GM12878 (cell line): Measurements from ENCODE around the gene TSPAN15. TPM values are rescaled to one million over a fixed set of nuclear protein-coding genes. Genes with fewer than 3 reads are reported as not detected.

ENCODE experiments used
- ATAC-seq: fragments of 200-7000 bp; cut with Tn5 transposase; 3 replicates; pipeline ENCODE4 v1.9.1; 2020; ENCODE audit warnings: mild to moderate bottlenecking, moderate library complexity
- BruUV-seq: library from RNA; stranded (reverse); fragments of 400-500 nt; replicated peaks from 2 replicates; lab custom pipeline; 2021; lab: Mats Ljungman, UMichigan
- CTCF ChIA-PET: fragments of 300-600 bp; sonication (Branson Sonifier 250); formaldehyde crosslinking; extraction: SDS; loops from one replicate; lab custom pipeline; 2021; ENCODE audit warnings: inconsistent platforms; lab: Yijun Ruan, JAX
- POLR2A ChIA-PET: fragments of 350-600 bp; formaldehyde crosslinking; extraction: SDS; loops from one replicate; lab custom pipeline; 2021; ENCODE audit warnings: inconsistent platforms; lab: Charles Lee
- RAD21 ChIA-PET: fragments of 300-600 bp; sonication (Branson Sonifier 250); formaldehyde crosslinking; loops from one replicate; lab custom pipeline; 2023; ENCODE audit warnings: antibody characterized with exemption; ENCODE audit not compliant: unreplicated experiment; lab: Charles Lee
- SMC1A ChIA-PET: fragments of 300-600 bp; sonication (Branson Sonifier 250); formaldehyde crosslinking; loops from one replicate; lab custom pipeline; 2023; ENCODE audit not compliant: unreplicated experiment, uncharacterized antibody; lab: Charles Lee
- DNase-seq: peaks from one replicate; pipeline ENCODE4 v3.0.0-alpha.2; 2011; ENCODE audit warnings: low read depth, low spot score
- FAIRE-seq: peaks from 3 replicates; lab custom pipeline; 2011; peaks lifted over from hg19 to GRCh38; lab: Jason Lieb, UNC
- H2AFZ ChIP-seq: 2 replicates; pipeline ENCODE4 v1.6.0; 2011; ENCODE audit warnings: low read depth, low read length, control low read depth; ENCODE audit not compliant: control insufficient read depth
- H3K27ac ChIP-seq: 2 replicates; pipeline ENCODE4 v1.5.1; 2011; ENCODE audit warnings: control low read depth; ENCODE audit not compliant: control insufficient read depth, insufficient read depth
- H3K27me3 ChIP-seq, 2 experiments: replicated peaks in 1 of 2; 2 replicates each; pipeline versions ENCODE4 v1.6.0 to v1.6.1; 2011; ENCODE audit warnings: low read length in 1 of 2; ENCODE audit not compliant: control insufficient read depth in 2 of 2, insufficient read depth in 2 of 2
- H3K36me3 ChIP-seq, 2 experiments: 2 replicates each; pipeline ENCODE4 v1.5.1; 2011; ENCODE audit warnings: low read length in 1 of 2; ENCODE audit not compliant: control insufficient read depth in 2 of 2, insufficient read depth in 2 of 2
- H3K4me1 ChIP-seq: 2 replicates; pipeline ENCODE4 v1.6.1; 2011; ENCODE audit warnings: mild to moderate bottlenecking, low read length, moderate library complexity, mixed read lengths; ENCODE audit not compliant: control insufficient read depth, insufficient read depth
- H3K4me2 ChIP-seq: 2 replicates; pipeline ENCODE4 v1.6.0; 2011; ENCODE audit warnings: control low read depth; ENCODE audit not compliant: control insufficient read depth, insufficient read depth
- H3K4me3 ChIP-seq: fragments of 200-600 bp; sonication (generic); 2 replicates; pipeline ENCODE4 v1.5.1; 2016
- H3K79me2 ChIP-seq: 2 replicates; pipeline ENCODE4 v1.6.0; 2011; ENCODE audit warnings: low read length; ENCODE audit not compliant: control insufficient read depth, insufficient read depth
- H3K9ac ChIP-seq: 2 replicates; pipeline ENCODE4 v1.8.0; 2011; ENCODE audit warnings: low read length, control low read depth, mixed read lengths; ENCODE audit not compliant: control insufficient read depth, insufficient read depth
- H3K9me3 ChIP-seq: replicated peaks from 3 replicates; pipeline ENCODE4 v1.5.1; 2011; ENCODE audit warnings: mild to moderate bottlenecking, low read length; ENCODE audit not compliant: control insufficient read depth, insufficient read depth
- H4K20me1 ChIP-seq: 2 replicates; pipeline ENCODE4 v1.6.0; 2011; ENCODE audit not compliant: control insufficient read depth, insufficient read depth
- ASH2L ChIP-seq: fragments of 300-600, 200-600 bp; sonication (generic); IDR thresholded peaks from 2 replicates; pipeline ENCODE4 v1.6.1; 2017; ENCODE audit warnings: low read depth, mild to moderate bottlenecking, borderline replicate concordance
- BACH1 ChIP-seq: fragments of 450-650 bp; IDR thresholded peaks from 2 replicates; pipeline ENCODE4 v1.6.1; 2017; ENCODE audit warnings: mild to moderate bottlenecking, borderline replicate concordance
- CBFB ChIP-seq: IDR thresholded peaks from 2 replicates; pipeline ENCODE4 v1.6.1; 2016; ENCODE audit warnings: antibody characterized with exemption, low read depth
- FOXK2 ChIP-seq: fragments of 450-650 bp; IDR thresholded peaks from 2 replicates; pipeline ENCODE4 v1.6.1; 2017; ENCODE audit warnings: mild to moderate bottlenecking, moderate library complexity
- MEF2B ChIP-seq: fragments of 450-650 bp; IDR thresholded peaks from 2 replicates; pipeline ENCODE4 v1.6.1; 2018; ENCODE audit warnings: mild to moderate bottlenecking, moderate library complexity; ENCODE audit not compliant: partially characterized antibody, poor library complexity, severe bottlenecking
- MLLT1 ChIP-seq: fragments of 450-650 bp; IDR thresholded peaks from 2 replicates; pipeline ENCODE4 v1.6.1; 2016; ENCODE audit warnings: mild to moderate bottlenecking
- MXI1 ChIP-seq: fragments of 150-350 bp; IDR thresholded peaks from 2 replicates; pipeline ENCODE4 v1.6.1; 2011; ENCODE audit warnings: low read depth, mild to moderate bottlenecking, inconsistent platforms, low read length, improper control_type of control experiment
- NR2C2 ChIP-seq: IDR thresholded peaks from 2 replicates; pipeline ENCODE4 v1.6.1; 2011; ENCODE audit warnings: borderline replicate concordance, low read depth; ENCODE audit not compliant: control insufficient read depth, insufficient read length
- SMAD5 ChIP-seq: IDR thresholded peaks from 2 replicates; pipeline ENCODE4 v1.6.1; 2016; ENCODE audit warnings: antibody characterized with exemption, low read depth
- STAT1 ChIP-seq: fragments of 450-650 bp; conservative IDR thresholded peaks from 2 replicates; pipeline ENCODE4 v1.6.1; 2014; ENCODE audit warnings: antibody characterized with exemption, mild to moderate bottlenecking
- TCF7 ChIP-seq: IDR thresholded peaks from 2 replicates; pipeline ENCODE4 v1.6.1; 2014; ENCODE audit warnings: antibody characterized with exemption, borderline replicate concordance
- ZNF217 ChIP-seq: fragments of 450-650 bp; IDR thresholded peaks from 2 replicates; pipeline ENCODE4 v1.6.1; 2017; ENCODE audit warnings: antibody characterized with exemption, mild to moderate bottlenecking
- ZNF24 ChIP-seq: fragments of 450-650 bp; IDR thresholded peaks from 2 replicates; pipeline ENCODE4 v1.6.1; 2017; ENCODE audit warnings: antibody characterized with exemption, mild to moderate bottlenecking
- WGBS: methylation state at CpG from one replicate; pipeline ENCODE4 v1.1.6; 2016; ENCODE audit warnings: low lambda C conversion rate; ENCODE audit not compliant: insufficient replicate concordance, insufficient coverage; ENCODE audit errors: missing lambda C conversion rate; 5-methylcytosine and 5-hydroxymethylcytosine counted together
- in situ Hi-C: fragments of 300-500 bp; cut with MboI; formaldehyde crosslinking; loops from 9 replicates; pipeline ENCODE4 v1.14.3; 2018; ENCODE audit warnings: mixed read lengths
- intact Hi-C: fragments of 100-400 bp; cut with micrococcal nuclease; formaldehyde crosslinking; loops from one replicate; pipeline ENCODE4 v1.14.2; 2022; ENCODE audit not compliant: unreplicated experiment
- polyA plus RNA-seq, 11 experiments: library from polyadenylated mRNA; depleted of rRNA in 4 of 11; unstranded in 6 of 11; stranded (reverse) in 5 of 11; fragments of >200 nt; fragmentation: Nextera tagmentation in 4 of 11; fragmentation: Illumina TruSeq in 1 of 11; extraction: Ambion mirVana in 4 of 11; extraction: Trizol in 1 of 11; gene quantifications; 1 replicate in 1 of 11; 2 replicates in 10 of 11; pipeline versions ENCODE4 v1.2.1 to v1.2.3, GENCODE V29; 2011 to 2016; ENCODE audit warnings: inconsistent platforms in 2 of 11, missing spikeins in 2 of 11, low read depth in 1 of 11
- total RNA-seq, 4 experiments: library from RNA; depleted of rRNA in 3 of 4; stranded (reverse); fragments of >200 nt in 3 of 4; fragmentation: Illumina TruSeq in 1 of 4; extraction: Trizol in 1 of 4; gene quantifications; 2 replicates each; pipeline versions ENCODE4 v1.2.1 to v1.2.3, GENCODE V29; 2013 to 2021
- TF ChIP-seq, protein P1 (sequence below): IDR thresholded peaks from 2 replicates; pipeline ENCODE4 v1.6.1; 2011; ENCODE audit warnings: low read depth, low read length, improper control_type of control experiment, borderline replicate concordance
- TF ChIP-seq, protein P2 (sequence below): fragments of 450-650 bp; IDR thresholded peaks from 2 replicates; pipeline ENCODE4 v1.6.1; 2016; ENCODE audit warnings: mild to moderate bottlenecking, moderate library complexity, borderline replicate concordance
- TF ChIP-seq, protein P3 (sequence below): fragments of 150-350 bp; IDR thresholded peaks from 2 replicates; pipeline ENCODE4 v1.6.1; 2014; ENCODE audit warnings: mild to moderate bottlenecking, low read depth, low read length

Gene TSPAN15
- total and polyA plus RNA-seq, 10 of the 15 experiments (the other 5 are each of a cell fraction or from before 2014, with no cell fraction given), result 1.3 to 8.5 (median 2.4) TPM; not detected in 2

DNA sequence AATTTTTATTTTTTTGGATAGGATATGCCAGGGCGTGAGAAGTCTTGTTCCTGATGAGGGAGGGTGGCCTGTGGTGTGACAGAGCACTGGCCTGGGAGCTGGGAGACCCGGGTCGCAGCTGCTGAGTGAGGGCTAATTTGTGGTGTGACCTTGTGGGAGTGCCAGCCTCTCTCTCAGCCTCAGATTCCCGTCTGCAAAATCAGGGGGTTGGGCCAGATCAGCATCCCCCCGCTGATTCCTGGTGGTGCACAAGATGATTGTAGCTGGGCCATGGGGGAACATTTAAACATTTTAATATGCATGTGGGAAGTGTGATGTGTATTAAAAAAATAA is 14.9 kb downstream of the TSPAN15 start:
- TF ChIP-seq STAT1 (no peak), CBFB (no peak), ZNF24 (no peak), ZNF217 (no peak), ASH2L (no peak), FOXK2 (no peak), MEF2B (no peak), SMAD5 (no peak), TCF7 (no peak), MLLT1 (no peak), MXI1 (no peak), BACH1 (no peak), NR2C2 (no peak)
- TF ChIP-seq, protein P1, sequence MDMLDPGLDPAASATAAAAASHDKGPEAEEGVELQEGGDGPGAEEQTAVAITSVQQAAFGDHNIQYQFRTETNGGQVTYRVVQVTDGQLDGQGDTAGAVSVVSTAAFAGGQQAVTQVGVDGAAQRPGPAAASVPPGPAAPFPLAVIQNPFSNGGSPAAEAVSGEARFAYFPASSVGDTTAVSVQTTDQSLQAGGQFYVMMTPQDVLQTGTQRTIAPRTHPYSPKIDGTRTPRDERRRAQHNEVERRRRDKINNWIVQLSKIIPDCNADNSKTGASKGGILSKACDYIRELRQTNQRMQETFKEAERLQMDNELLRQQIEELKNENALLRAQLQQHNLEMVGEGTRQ, result no peak
- TF ChIP-seq, protein P2, sequence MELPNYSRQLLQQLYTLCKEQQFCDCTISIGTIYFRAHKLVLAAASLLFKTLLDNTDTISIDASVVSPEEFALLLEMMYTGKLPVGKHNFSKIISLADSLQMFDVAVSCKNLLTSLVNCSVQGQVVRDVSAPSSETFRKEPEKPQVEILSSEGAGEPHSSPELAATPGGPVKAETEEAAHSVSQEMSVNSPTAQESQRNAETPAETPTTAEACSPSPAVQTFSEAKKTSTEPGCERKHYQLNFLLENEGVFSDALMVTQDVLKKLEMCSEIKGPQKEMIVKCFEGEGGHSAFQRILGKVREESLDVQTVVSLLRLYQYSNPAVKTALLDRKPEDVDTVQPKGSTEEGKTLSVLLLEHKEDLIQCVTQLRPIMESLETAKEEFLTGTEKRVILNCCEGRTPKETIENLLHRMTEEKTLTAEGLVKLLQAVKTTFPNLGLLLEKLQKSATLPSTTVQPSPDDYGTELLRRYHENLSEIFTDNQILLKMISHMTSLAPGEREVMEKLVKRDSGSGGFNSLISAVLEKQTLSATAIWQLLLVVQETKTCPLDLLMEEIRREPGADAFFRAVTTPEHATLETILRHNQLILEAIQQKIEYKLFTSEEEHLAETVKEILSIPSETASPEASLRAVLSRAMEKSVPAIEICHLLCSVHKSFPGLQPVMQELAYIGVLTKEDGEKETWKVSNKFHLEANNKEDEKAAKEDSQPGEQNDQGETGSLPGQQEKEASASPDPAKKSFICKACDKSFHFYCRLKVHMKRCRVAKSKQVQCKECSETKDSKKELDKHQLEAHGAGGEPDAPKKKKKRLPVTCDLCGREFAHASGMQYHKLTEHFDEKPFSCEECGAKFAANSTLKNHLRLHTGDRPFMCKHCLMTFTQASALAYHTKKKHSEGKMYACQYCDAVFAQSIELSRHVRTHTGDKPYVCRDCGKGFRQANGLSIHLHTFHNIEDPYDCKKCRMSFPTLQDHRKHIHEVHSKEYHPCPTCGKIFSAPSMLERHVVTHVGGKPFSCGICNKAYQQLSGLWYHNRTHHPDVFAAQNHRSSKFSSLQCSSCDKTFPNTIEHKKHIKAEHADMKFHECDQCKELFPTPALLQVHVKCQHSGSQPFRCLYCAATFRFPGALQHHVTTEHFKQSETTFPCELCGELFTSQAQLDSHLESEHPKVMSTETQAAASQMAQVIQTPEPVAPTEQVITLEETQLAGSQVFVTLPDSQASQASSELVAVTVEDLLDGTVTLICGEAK, result no peak
- TF ChIP-seq, protein P3, sequence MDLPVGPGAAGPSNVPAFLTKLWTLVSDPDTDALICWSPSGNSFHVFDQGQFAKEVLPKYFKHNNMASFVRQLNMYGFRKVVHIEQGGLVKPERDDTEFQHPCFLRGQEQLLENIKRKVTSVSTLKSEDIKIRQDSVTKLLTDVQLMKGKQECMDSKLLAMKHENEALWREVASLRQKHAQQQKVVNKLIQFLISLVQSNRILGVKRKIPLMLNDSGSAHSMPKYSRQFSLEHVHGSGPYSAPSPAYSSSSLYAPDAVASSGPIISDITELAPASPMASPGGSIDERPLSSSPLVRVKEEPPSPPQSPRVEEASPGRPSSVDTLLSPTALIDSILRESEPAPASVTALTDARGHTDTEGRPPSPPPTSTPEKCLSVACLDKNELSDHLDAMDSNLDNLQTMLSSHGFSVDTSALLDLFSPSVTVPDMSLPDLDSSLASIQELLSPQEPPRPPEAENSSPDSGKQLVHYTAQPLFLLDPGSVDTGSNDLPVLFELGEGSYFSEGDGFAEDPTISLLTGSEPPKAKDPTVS, result no peak
- TF ChIP-seq, all 136 proteins: peak for 0
- H3K27ac ChIP-seq, result no peak overlapping the region
- ChIA-PET RAD21 (interaction anchor here (0.9 to 1.3 kb wide), 4 partner anchors 9 to 237 kb away, joined by 3 read pairs; no protein-coding TSS in a partner anchor), POLR2A (interaction anchor here (0.6 to 1.7 kb wide), 4 partner anchors 10 to 41 kb away, joined by 3 to 8 read pairs (median 4); no protein-coding TSS in a partner anchor), CTCF (interaction anchor here (0.9 to 2.9 kb wide), 4 partner anchors 14 to 52 kb away, joined by 3 to 16 read pairs (median 5); partner anchors contain the start of gene TSPAN15), SMC1A (interaction anchor here (1.1 to 2.6 kb wide), 6 partner anchors 15 to 147 kb away, joined by 3 to 14 read pairs (median 4); partner anchors contain the start of gene TSPAN15)
- peaks cover 35% of the 10 kb centered on the region for H3K4me1 ChIP-seq
- FAIRE-seq, result no peak
- no peaks in the 10 kb centered on the region for H3K79me2 ChIP-seq
- no peak overlapping the region for H2AFZ ChIP-seq
- no peak for DNase-seq
- H3K4me3 ChIP-seq, result no peak overlapping the region
- BruUV-seq, result no TSS peak
- H4K20me1 ChIP-seq, result no peaks in the 10 kb centered on the region
- no peaks in the 10 kb centered on the region for H3K9me3 ChIP-seq
- H3K36me3 ChIP-seq, result no peaks in the 10 kb centered on the region
- in situ Hi-C loops, result no loop called here
- no peak overlapping the region for H3K4me2 ChIP-seq
- no peaks in the 10 kb centered on the region for H3K27me3 ChIP-seq
- 28% methylated on average over 5 of the region's 5 CpGs for WGBS
- intact Hi-C loops, result no loop called here
- ATAC-seq, result no peak
- no peak overlapping the region for H3K9ac ChIP-seq
